Psoas muscle (tissue), 8 donors: Measurements from ENCODE around the gene MBLAC1. TPM values are rescaled to one million over a fixed set of nuclear protein-coding genes. Genes with fewer than 3 reads are reported as not detected.

Experiments
- ATAC-seq, 4 donors: fragments of 200-7000 bp; cut with Tn5 transposase; one replicate each; pipeline ENCODE4 v1.9.1; 2020; ENCODE audit warnings: moderate library complexity in 3 of 4, mild to moderate bottlenecking in 2 of 4
- DNase-seq, 2 donors: peaks; one replicate each; pipeline ENCODE4 v3.0.0-alpha.2; 2020
- H3K27ac ChIP-seq: fragments of 200-600 bp; one replicate; pipeline ENCODE4 v1.8.0; 2022
- H3K27me3 ChIP-seq, 3 donors: fragments of 200-600 bp in 1 of 3; one replicate each; pipeline versions ENCODE4 v1.6.1 to v1.8.0; 2013 to 2022; ENCODE audit warnings: low read length in 2 of 3, mild to moderate bottlenecking in 2 of 3, moderate library complexity in 1 of 3; ENCODE audit not compliant: insufficient read depth in 3 of 3
- H3K36me3 ChIP-seq, 2 donors: fragments of 200-600 bp in 1 of 2; one replicate each; pipeline versions ENCODE4 v1.6.1 to v1.8.0; 2013 to 2022; ENCODE audit warnings: low read depth in 1 of 2, mild to moderate bottlenecking in 1 of 2, moderate library complexity in 1 of 2; ENCODE audit not compliant: insufficient read depth in 1 of 2
- H3K4me1 ChIP-seq: fragments of 200-600 bp; one replicate; pipeline ENCODE4 v1.8.0; 2022
- H3K4me3 ChIP-seq: fragments of 200-600 bp; one replicate; pipeline ENCODE4 v1.8.0; 2022; ENCODE audit warnings: mild to moderate bottlenecking
- H3K9me3 ChIP-seq: fragments of 200-600 bp; one replicate; pipeline ENCODE4 v1.8.0; 2022
- CTCF ChIP-seq: fragments of 200-600 bp; IDR thresholded peaks from one replicate; pipeline ENCODE4 v1.8.0; 2022; ENCODE audit warnings: antibody characterized with exemption
- WGBS, 3 donors: extraction: QIAGEN DNeasy Blood & Tissue Kit; methylation state at CpG; one replicate each; pipeline versions ENCODE4 v1.1.6 to v1.1.7; 2013; 5-methylcytosine and 5-hydroxymethylcytosine counted together
- intact Hi-C, 2 donors: fragments of 100-400 bp; cut with DNase I; formaldehyde crosslinking; loops; one replicate each; pipeline versions ENCODE4 v1.11.0 to v1.14.2; 2022
- polyA plus RNA-seq, 3 donors: library from polyadenylated mRNA; stranded (reverse); fragments of 200-250 nt; gene quantifications; one replicate each; pipeline ENCODE4 v1.2.3, GENCODE V29; 2013
- total RNA-seq, 4 donors: library from RNA; stranded (reverse); fragmentation: NEBNext Ultra II Directional in 2 of 4; extraction: Animal tissue kit (Norgen Biotek cat#: 25700) in 2 of 4; gene quantifications; one replicate each; pipeline versions ENCODE4 v1.2.1 to v1.2.4, GENCODE V29; 2021 to 2023
- donor health status: healthy with polysubstance abuse.
- donor health status: DM: no; HTN: no; CAD: no; lungs with moderate emphysema.
- donor health status: Bipolar disorder and iron deficiency.
- donor health status: healthy.
- donor health status: DM: yes; HTN: yes; CAD: no.
- donor health status: DM: no; HTN: no; CAD: no.
- donor health status: DM: no; HTN: no; CAD: no.
- donor health status: DM: yes; HTN: yes; CAD: no.

MBLAC1 gene
- total and polyA plus RNA-seq, 7 donors: 0.91 to 3.8 (median 2.0) TPM

DNA sequence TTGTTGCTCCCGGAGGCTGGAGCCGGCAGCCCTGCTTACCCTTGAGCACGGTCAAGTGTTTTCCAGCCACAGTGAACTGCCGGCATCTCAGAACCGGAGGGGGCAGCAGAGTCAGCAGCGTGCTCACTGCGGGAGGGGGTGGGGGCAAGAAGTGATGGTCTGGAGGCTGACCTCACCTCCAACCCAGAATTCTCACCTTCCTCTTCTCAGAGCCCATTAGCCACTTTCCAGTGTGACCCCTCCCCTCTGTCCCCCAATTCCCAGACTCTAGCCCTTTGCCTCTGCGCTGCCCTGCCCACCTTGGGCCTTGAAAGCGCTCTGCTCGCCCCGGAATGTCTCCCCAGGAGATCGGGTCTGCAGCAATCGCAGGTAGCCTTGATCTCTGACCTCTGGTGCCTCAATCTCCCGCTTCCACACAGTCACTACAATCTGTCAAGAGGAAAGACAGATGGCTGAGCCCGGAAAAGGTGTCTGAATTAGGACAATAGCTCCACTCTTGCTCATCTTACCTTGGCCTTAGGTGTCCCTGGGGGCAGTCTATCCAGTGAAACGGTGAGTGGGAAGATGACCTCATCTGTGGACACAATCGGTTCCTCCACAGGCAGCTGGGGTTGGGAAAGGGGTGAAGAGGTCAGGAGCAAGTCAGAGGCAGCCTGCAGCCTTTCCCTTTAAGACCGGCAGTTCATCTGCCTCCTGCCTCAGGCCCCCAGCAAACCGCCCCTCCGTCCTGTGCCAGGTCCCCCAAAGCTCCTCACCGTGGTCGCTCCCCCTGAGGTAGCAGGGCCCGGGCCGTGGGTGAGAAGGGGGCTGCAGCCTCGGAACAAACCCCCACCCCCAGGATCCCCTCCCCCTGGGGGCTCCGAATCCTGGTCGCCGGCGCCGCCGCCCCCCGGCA lies 30.8 kb downstream of the MBLAC1 start:
- Histone ChIP-seq H3K27me3 (no peaks in the 10 kb centered on the region), H3K27ac (peak overlapping the region; percentile 86), H3K36me3 (peaks cover 7 to 45% of the 10 kb centered on the region in 2 donors), H3K9me3 (no peaks in the 10 kb centered on the region), H3K4me3 (peak overlapping the region; percentile 93), H3K4me1 (peaks cover 12% of the 10 kb centered on the region)
- ATAC-seq (peak; percentile 21 to 52 (median 42)), DNase-seq (peak in 1 of 2 donors; percentile 61)
- intact Hi-C loops: loop anchor here in 1 of 2 donors (10.0 kb wide), 1 partner anchor 57 kb away; the partner anchor contains the start of gene PVRIG
- WGBS, 3 donors: 20 to 33% (median 27%) methylated on average over 20 to 32 of the region's 32 CpGs
- no peak for TF ChIP-seq CTCF

DNA sequence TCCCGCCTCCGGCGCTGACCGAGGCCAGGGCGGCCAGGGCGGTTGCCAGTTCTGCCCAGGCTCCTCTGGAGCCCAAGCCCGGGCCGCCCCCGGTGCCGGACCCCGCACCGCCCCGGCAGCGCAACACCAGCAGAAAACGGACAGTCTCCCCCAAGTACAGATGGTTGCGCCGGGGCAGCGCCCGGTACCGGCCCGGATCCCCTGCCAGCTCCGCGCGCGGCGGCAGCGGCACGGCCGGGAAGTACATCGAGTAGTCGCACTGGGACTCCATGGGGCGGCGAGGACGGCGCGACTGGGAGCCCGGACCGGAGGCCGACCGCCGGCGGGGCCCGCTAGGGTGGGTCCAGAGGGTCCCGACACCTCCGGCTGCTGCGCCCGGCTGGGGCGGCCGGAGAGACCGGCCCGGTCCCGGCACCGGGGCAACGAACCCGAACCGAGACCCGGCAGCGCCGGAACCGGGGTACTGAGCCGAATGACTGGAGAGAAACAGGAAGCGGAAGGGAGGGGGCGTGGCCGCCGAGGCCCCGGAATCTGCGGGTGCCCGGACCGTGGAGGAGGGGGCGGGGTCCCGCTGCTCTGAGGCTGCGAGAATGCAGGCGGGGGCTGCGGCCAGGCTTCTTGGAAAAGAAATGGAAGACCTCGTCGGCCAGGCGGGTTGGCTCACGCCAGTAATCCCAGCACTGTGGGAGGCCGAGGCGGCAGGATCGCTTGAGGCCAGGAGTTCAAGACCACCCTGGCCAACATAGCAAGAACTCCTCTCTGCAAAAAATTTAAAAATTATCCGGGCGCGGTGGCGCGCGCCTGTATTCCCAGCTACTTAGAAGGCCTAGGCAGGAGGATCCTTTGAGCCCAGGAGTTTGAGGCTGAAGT lies 31.7 kb downstream of the MBLAC1 start, which contains the start of gene TRAPPC14:
TRAPPC14 (minus strand) TSS at position 495 of the 870 bp plus-strand sequence; CDS start at position 271, 224 bp downstream.
- ATAC-seq (peak; percentile 84 to 93 (median 88)), DNase-seq (peak; percentile 94 to 95)
- Histone ChIP-seq H3K27me3 (no peaks in the 10 kb centered on the region), H3K4me1 (peaks cover 12% of the 10 kb centered on the region), H3K4me3 (peak within 1 kb of the TSS; percentile 93), H3K36me3 (peaks cover 4 to 37% of the 10 kb centered on the region in 2 donors), H3K9me3 (no peaks in the 10 kb centered on the region), H3K27ac (peak within 1 kb of the TSS; percentile 86)
- intact Hi-C loops: loop anchor here in 1 of 2 donors (10.0 kb wide), 1 partner anchor 56 kb away; the partner anchor contains the start of gene PVRIG
- no peak for TF ChIP-seq CTCF
- WGBS, 3 donors: 0 to 1% (median 1%) methylated on average over 63 to 87 of the region's 87 CpGs

DNA sequence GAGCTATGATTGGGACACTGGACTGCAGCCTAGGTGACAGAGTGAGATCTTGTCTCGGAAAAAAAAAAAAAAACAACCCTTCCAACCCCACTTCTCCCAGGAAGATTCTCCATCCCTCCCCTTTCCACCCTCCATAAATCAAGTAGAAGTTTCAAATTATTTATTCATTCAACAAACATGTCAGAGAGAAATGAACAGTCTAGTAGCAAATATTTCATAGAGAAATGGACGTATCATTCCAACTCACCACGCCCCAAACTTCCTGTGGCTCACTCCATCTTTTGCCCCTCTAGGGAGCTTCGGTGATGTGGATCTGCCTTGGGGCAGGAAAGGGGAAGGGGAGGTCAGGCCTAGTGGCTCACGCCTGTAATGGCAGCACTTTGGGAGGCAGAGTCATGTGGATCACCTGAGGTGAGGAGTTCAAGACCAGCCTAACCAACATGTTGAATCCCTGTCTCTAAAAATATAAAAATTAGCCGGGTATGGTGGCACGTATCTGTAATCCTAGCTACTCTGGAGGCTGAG lies 32.4 kb downstream of the MBLAC1 start:
- 61 to 67% (median 64%) methylated on average over 7 of the region's 7 CpGs for WGBS, 3 donors
- intact Hi-C loops: loop anchor here in 1 of 2 donors (10.0 kb wide), 1 partner anchor 56 kb away; the partner anchor contains the start of gene PVRIG
- Histone ChIP-seq H3K27me3 (no peaks in the 10 kb centered on the region), H3K27ac (peak overlapping the region; percentile 86), H3K9me3 (no peaks in the 10 kb centered on the region), H3K4me3 (peak overlapping the region; percentile 93), H3K4me1 (peaks cover 12% of the 10 kb centered on the region), H3K36me3 (peaks cover 4 to 30% of the 10 kb centered on the region in 2 donors)
- TF ChIP-seq CTCF: no peak
- DNase-seq (no peak), ATAC-seq (no peak)

- no peak for ATAC-seq
- DNase-seq: no peak
- Histone ChIP-seq H3K4me3 (no peak overlapping the region), H3K27me3 (no peaks in the 10 kb centered on the region), H3K4me1 (peaks cover 12% of the 10 kb centered on the region), H3K27ac (no peak overlapping the region), H3K36me3 (peaks cover 4 to 22% of the 10 kb centered on the region in 2 donors), H3K9me3 (no peaks in the 10 kb centered on the region)
- intact Hi-C loops: no loop called here
- WGBS, 3 donors: 86 to 90% (median 90%) methylated on average over 18 of the region's 18 CpGs
- TF ChIP-seq CTCF: no peak
Measured at GRCh38 chr7:100160067-100160466, 33.3 kb downstream of the MBLAC1 start.
